HepG2 (cell line): ENCODE data around the gene TEDC1. TPM values are rescaled to one million over a fixed set of nuclear protein-coding genes. Genes with fewer than 3 reads are reported as not detected.

ENCODE experiments used
- ATAC-seq: fragments of 200-7000 bp; cut with Tn5 transposase; 3 replicates; pipeline ENCODE4 v1.9.1; 2020; ENCODE audit warnings: mild to moderate bottlenecking, moderate library complexity
- BruUV-seq: library from RNA; stranded (reverse); fragments of 400-500 nt; replicated peaks from 2 replicates; lab custom pipeline; 2021; lab: Mats Ljungman, UMichigan
- CTCF ChIA-PET: fragments of 300-600 bp; formaldehyde crosslinking; extraction: SDS; loops from one replicate; lab custom pipeline; 2021; ENCODE audit warnings: low total read pairs, inconsistent platforms, low intra/inter-chr PET ratio; lab: Yijun Ruan, JAX
- POLR2A ChIA-PET: fragments of 350-600 bp; sonication (Branson Sonifier 250); formaldehyde crosslinking; loops from one replicate; lab custom pipeline; 2020; ENCODE audit warnings: antibody characterized with exemption, inconsistent platforms; lab: Yijun Ruan, JAX
- DNase-seq: peaks from one replicate; pipeline ENCODE4 v3.0.0-alpha.2; 2015; ENCODE audit warnings: low spot score
- FAIRE-seq: peaks from 3 replicates; lab custom pipeline; 2011; peaks lifted over from hg19 to GRCh38; lab: Jason Lieb, UNC
- H2AFZ ChIP-seq: one replicate; pipeline ENCODE4 v1.6.1; 2011; ENCODE audit warnings: low read length, inconsistent platforms
- H3K27ac ChIP-seq: fragments of 300-600 bp; 3 replicates; pipeline ENCODE4 v1.8.0; 2011; ENCODE audit warnings: mixed run types, mild to moderate bottlenecking, mixed read lengths, low read length, inconsistent platforms; ENCODE audit not compliant: insufficient read depth; ENCODE audit errors: extremely low read length
- H3K27me3 ChIP-seq, 2 experiments: fragments of 200-600 bp in 1 of 2; 2 replicates in 1 of 2; 3 replicates in 1 of 2; pipeline versions ENCODE4 v1.6.0 to v1.8.0; 2011; ENCODE audit warnings: low read length in 2 of 2, mild to moderate bottlenecking in 2 of 2, moderate library complexity in 2 of 2, inconsistent platforms in 1 of 2; ENCODE audit not compliant: insufficient read depth in 2 of 2, control insufficient read depth in 1 of 2
- H3K36me3 ChIP-seq, 2 experiments: fragments of 200-600 bp in 1 of 2; replicated peaks in 1 of 2; 2 replicates in 1 of 2; 3 replicates in 1 of 2; pipeline versions ENCODE4 v1.5.1 to v1.8.0; 2011; ENCODE audit warnings: low read length in 2 of 2, inconsistent platforms in 1 of 2; ENCODE audit not compliant: insufficient read depth in 2 of 2, control insufficient read depth in 1 of 2
- H3K4me1 ChIP-seq: 2 replicates; pipeline ENCODE4 v1.5.1; 2012; ENCODE audit warnings: low read length, inconsistent platforms; ENCODE audit not compliant: insufficient read depth
- H3K4me2 ChIP-seq: 2 replicates; pipeline ENCODE4 v1.6.0; 2011; ENCODE audit warnings: low read depth, low read length, inconsistent platforms
- H3K4me3 ChIP-seq, 3 experiments: fragments of 200-600 bp in 1 of 3; sonication (generic), shearing (Covaris generic) in 1 of 3; replicated peaks in 1 of 3; 2 replicates each; pipeline ENCODE4 v1.5.1; 2011 to 2016; ENCODE audit warnings: low read length in 3 of 3, inconsistent platforms in 2 of 3, low read depth in 2 of 3, mild to moderate bottlenecking in 2 of 3, control low read depth in 1 of 3, mixed read lengths in 1 of 3; ENCODE audit not compliant: insufficient read depth in 1 of 3
- H3K79me2 ChIP-seq: one replicate; pipeline ENCODE4 v1.6.1; 2011; ENCODE audit warnings: low read length, inconsistent platforms; ENCODE audit not compliant: insufficient read depth
- H3K9ac ChIP-seq: 2 replicates; pipeline ENCODE4 v1.6.0; 2011; ENCODE audit warnings: mild to moderate bottlenecking, low read depth, low read length, inconsistent platforms; ENCODE audit not compliant: insufficient read depth
- H3K9me3 ChIP-seq: 2 replicates; pipeline ENCODE4 v1.5.1; 2012; ENCODE audit warnings: mild to moderate bottlenecking, low read length
- H4K20me1 ChIP-seq: 2 replicates; pipeline ENCODE4 v1.6.0; 2011; ENCODE audit warnings: inconsistent platforms, mild to moderate bottlenecking, low read length, moderate library complexity; ENCODE audit not compliant: insufficient read depth
- AGO2 ChIP-seq: fragments of 200-400 bp; formaldehyde crosslinking; optimal IDR thresholded peaks from 2 replicates; pipeline ENCODE3; 2017; ENCODE audit warnings: mild to moderate bottlenecking, low read depth, low read length, moderate library complexity
- DPF2 ChIP-seq: sonication (generic); formaldehyde crosslinking; IDR thresholded peaks from 2 replicates; pipeline ENCODE4 v1.4.0; 2020; ENCODE audit warnings: mild to moderate bottlenecking, low read depth, missing genetic modification reagents, borderline replicate concordance
- KDM5B ChIP-seq: sonication (generic); formaldehyde crosslinking; IDR thresholded peaks from 2 replicates; pipeline ENCODE4 v1.4.0; 2020; ENCODE audit warnings: missing genetic modification reagents, mild to moderate bottlenecking, borderline replicate concordance
- RBFOX2 ChIP-seq: fragments of 200-400 bp; formaldehyde crosslinking; IDR thresholded peaks from 2 replicates; pipeline ENCODE4 v1.6.1; 2017; ENCODE audit warnings: low read depth, mild to moderate bottlenecking, low read length
- REXO4 ChIP-seq: sonication (generic); formaldehyde crosslinking; IDR thresholded peaks from 2 replicates; pipeline ENCODE4 v1.8.0; 2022; ENCODE audit warnings: missing genetic modification reagents, mild to moderate bottlenecking, borderline replicate concordance
- WGBS: methylation state at CpG from one replicate; pipeline ENCODE4 v1.1.6; 2017; ENCODE audit warnings: low lambda C conversion rate; 5-methylcytosine and 5-hydroxymethylcytosine counted together
- in situ Hi-C: cut with HindIII; loops from 2 replicates; pipeline ENCODE4 v1.10.0; 2017; ENCODE audit warnings: low pct_unique_long_range_greater_than_20kb; ENCODE audit not compliant: extremely low pct_ligation_motif_present
- intact Hi-C: fragments of 100-400 bp; cut with micrococcal nuclease; formaldehyde crosslinking; loops from one replicate; pipeline ENCODE4 v1.10.0; 2022; ENCODE audit not compliant: unreplicated experiment
- polyA plus RNA-seq, 8 experiments: library from polyadenylated mRNA; depleted of rRNA in 3 of 8; stranded (reverse) in 7 of 8; unstranded in 1 of 8; fragments of >200 nt; fragmentation: Illumina TruSeq in 4 of 8; extraction: Trizol in 4 of 8; gene quantifications; 2 replicates each; pipeline versions ENCODE4 v1.2.1 to v1.2.3, GENCODE V29; 2011 to 2016; ENCODE audit warnings: low read depth in 4 of 8, missing spikeins in 1 of 8, mixed read lengths in 1 of 8; ENCODE audit not compliant: insufficient read depth in 1 of 8
- total RNA-seq, 5 experiments: library from RNA; depleted of rRNA; stranded (reverse); fragments of >200 nt; fragmentation: Illumina TruSeq; extraction: Trizol; gene quantifications; 2 replicates each; pipeline ENCODE4 v1.2.3, GENCODE V29; 2016; ENCODE audit warnings: low read depth in 1 of 5
- TF ChIP-seq, protein P1 (sequence below): sonication (generic); formaldehyde crosslinking; conservative IDR thresholded peaks from 2 replicates; pipeline ENCODE4 v1.5.0; 2020; ENCODE audit warnings: missing genetic modification reagents

TEDC1 gene
- total and polyA plus RNA-seq, 2 of the 13 experiments (the other 11 are each of a cell fraction or from before 2014, with no cell fraction given), result 5.7 to 27.4 TPM

DNA sequence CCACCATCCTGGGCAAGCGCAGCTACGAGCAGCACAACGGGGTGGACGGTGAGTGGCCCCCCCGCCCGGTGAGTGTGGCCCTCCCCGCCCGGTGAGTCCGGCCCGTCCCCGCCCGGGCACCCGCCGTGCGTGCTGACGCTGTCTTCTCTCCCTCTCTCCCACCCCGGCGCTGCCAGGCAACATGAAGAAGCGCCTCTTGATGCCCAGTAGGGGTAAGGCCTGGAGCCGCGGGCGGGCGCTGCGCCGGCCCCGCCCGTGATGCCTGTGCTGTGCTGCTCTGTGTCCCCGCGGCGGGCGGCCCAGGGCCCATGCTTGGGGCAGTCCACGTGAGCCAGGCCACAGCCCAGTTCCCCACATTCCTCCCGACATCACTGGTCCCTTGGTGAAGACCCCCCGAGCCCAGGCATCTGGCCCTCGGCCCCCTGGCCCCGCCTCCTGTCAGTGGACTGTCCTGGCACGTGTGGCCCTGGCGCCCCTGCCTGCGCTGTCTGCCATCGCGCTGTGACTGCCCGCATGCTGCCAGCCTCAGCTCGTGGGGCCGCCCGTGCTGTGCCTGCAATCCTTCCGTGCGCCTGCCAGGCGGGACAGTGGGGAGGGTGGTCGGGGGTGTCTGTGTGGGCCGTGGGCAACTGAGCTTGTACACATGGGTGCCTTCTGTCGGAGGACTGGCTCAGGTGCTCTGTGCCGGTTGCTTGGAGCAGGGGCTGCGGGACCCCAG, 24.4 kb upstream of the TEDC1 start:
- TF ChIP-seq, protein P1, sequence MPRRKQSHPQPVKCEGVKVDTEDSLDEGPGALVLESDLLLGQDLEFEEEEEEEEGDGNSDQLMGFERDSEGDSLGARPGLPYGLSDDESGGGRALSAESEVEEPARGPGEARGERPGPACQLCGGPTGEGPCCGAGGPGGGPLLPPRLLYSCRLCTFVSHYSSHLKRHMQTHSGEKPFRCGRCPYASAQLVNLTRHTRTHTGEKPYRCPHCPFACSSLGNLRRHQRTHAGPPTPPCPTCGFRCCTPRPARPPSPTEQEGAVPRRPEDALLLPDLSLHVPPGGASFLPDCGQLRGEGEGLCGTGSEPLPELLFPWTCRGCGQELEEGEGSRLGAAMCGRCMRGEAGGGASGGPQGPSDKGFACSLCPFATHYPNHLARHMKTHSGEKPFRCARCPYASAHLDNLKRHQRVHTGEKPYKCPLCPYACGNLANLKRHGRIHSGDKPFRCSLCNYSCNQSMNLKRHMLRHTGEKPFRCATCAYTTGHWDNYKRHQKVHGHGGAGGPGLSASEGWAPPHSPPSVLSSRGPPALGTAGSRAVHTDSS (CRISPR knock-in tag), result no peak
- TF ChIP-seq AGO2, result peak; percentile 72
- TF ChIP-seq RBFOX2, result 0 out of 2 replicates have a peak, but pooled peaks have one; percentile 26
- TF ChIP-seq, all 625 proteins: peak for 2
- intact Hi-C loops, result no loop called here
- peaks cover 14 to 30% of the 10 kb centered on the region in 2 experiments; a peak in 4 of 5 replicates for H3K36me3 ChIP-seq
- no peak overlapping the region for H3K9ac ChIP-seq
- no peak for FAIRE-seq
- 95% methylated on average over 33 of the region's 53 CpGs for WGBS
- H3K27ac ChIP-seq, result no peak overlapping the region
- in situ Hi-C loops, result no loop called here
- no peaks in the 10 kb centered on the region for H3K79me2 ChIP-seq
- no peaks in the 10 kb centered on the region for H3K9me3 ChIP-seq
- no TSS peak for BruUV-seq
- H4K20me1 ChIP-seq, result no peaks in the 10 kb centered on the region
- DNase-seq, result no peak
- H2AFZ ChIP-seq, result no peak overlapping the region
- H3K27me3 ChIP-seq, result no peaks in the 10 kb centered on the region
- POLR2A ChIA-PET, result no interaction called here
- H3K4me3 ChIP-seq, result no peak overlapping the region
- H3K4me1 ChIP-seq, result no peaks in the 10 kb centered on the region
- CTCF ChIA-PET, result no interaction called here
- no peak overlapping the region for H3K4me2 ChIP-seq
- no peak for ATAC-seq

DNA sequence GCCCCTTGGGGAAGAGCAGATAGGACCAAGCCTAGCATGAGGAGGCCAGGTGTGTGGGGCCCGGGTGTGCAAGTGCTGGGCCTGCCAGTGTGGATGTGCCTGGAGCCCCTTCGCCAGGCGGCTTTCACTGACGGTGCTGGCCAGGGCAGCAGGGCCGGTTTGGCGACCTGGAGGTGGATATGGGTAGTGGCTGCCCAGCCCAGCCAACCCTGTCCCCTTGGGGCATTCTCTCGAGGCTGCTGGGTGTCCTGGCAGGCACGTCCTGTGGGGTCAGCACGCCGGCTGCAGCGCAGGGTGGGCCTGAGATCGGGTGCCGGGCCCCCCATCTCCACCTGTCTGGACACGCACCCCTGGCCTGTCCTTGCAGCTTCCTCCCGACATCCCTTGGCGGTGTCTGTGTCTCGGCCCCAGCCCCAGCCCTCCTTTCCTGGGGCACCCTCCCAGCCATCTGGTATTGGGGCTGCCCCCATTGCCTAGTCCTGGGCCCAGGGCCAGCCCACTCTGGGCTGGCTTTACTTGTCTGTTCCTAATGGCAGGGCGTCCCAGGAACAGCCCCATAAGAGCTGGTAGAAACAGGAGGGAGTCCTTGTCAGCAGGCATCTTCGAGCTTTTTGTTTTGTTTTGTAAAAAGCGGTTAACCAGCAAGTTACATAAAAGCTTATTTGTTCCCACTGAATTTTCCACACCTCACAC, 23.7 kb upstream of the TEDC1 start:
- Histone ChIP-seq H3K27me3 (no peaks in the 10 kb centered on the region), H3K36me3 (peaks cover 14 to 30% of the 10 kb centered on the region in 2 experiments; a peak in 4 of 5 replicates), H3K9me3 (no peaks in the 10 kb centered on the region)
- WGBS, result 96% methylated on average over 8 of the region's 20 CpGs
- intact Hi-C loops, result no loop called here
- DNase-seq, result no peak
- TF ChIP-seq KDM5B (CRISPR knock-in tag) (no peak), DPF2 (CRISPR knock-in tag) (no peak), REXO4 (CRISPR knock-in tag) (no peak), AGO2 (peak; percentile 4)
- TF ChIP-seq, all 625 proteins: peak for 1
- Histone ChIP-seq H3K4me2 (no peak overlapping the region), H2AFZ (no peak overlapping the region), H3K79me2 (no peaks in the 10 kb centered on the region), H3K27ac (no peak overlapping the region), H3K9ac (no peak overlapping the region), H3K4me3 (no peak overlapping the region), H3K4me1 (0 out of 2 replicates have a peak, but pooled peaks cover under 1% of the 10 kb centered on the region), H4K20me1 (no peaks in the 10 kb centered on the region)
- BruUV-seq, result TSS peak; percentile 43
- ChIA-PET CTCF (no interaction called here), POLR2A (no interaction called here)
- in situ Hi-C loops, result no loop called here
- no peak for FAIRE-seq
- no peak for ATAC-seq
